ENCODE measurements around the gene TENM4. TPM values are rescaled to one million over a fixed set of nuclear protein-coding genes. Genes with fewer than 3 reads are reported as not detected.
"Not testable (repeated sequence)": the region's sequence is repeated elsewhere in the genome, so short reads cannot be mapped to it uniquely, and the experiment has no call there.

Gene TENM4
- total RNA-seq, 1 experiment from 2014 or later, result 9.9 TPM

DNA sequence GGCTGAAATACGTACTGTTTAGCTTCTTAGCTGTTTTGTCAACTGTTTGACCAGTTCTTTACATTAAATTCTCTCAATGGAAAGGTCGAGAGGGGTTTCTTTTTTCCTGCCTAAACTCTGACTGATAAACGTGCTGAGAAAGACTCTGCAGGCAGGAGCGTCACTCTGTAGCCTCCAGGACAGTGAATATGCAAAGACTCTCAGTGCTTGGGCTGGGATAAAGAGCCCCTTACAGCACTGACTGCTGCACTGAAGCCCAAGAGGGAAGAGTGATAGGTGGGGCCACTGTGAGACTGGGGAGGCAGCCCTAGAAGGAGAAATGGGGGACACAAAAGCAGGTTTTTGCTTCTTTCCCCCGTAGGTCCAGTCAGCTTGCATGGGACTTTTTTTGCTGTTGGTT lies 213.5 kb downstream of the TENM4 start:
- ChIA-PET CTCF (interaction anchor here (0.6 to 1.9 kb wide), 3 partner anchors 212 to 617 kb away, joined by 3 to 6 read pairs (median 4); no protein-coding TSS in a partner anchor), POLR2A (no interaction called here)
- Mint-ChIP-seq H3K4me1 (ENCODE audit: insufficient read depth, unreplicated experiment) (no peaks in the 10 kb centered on the region), H3K9me3 (ENCODE audit: unreplicated experiment) (peaks cover 5% of the 10 kb centered on the region), H3K36me3 (ENCODE audit: insufficient read depth, unreplicated experiment) (no peaks in the 10 kb centered on the region), H3K27ac (ENCODE audit: low read depth, unreplicated experiment) (no peak overlapping the region), H3K4me3 (ENCODE audit: unreplicated experiment) (no peak overlapping the region), H3K27me3 (ENCODE audit: insufficient read depth, unreplicated experiment) (no peaks in the 10 kb centered on the region)
- BruUV-seq (replicated peaks), result no TSS peak
- no peak for DNase-seq (ENCODE audit: unreplicated experiment)
- intact Hi-C loops (cut with micrococcal nuclease), result no loop called here
- TF ChIP-seq CTCF (IDR thresholded peaks at IDR 0.05; ENCODE audit: unreplicated experiment), result no peak

- no TSS peak for BruUV-seq (replicated peaks)
- Mint-ChIP-seq H3K9me3 (ENCODE audit: unreplicated experiment) (peaks cover 6% of the 10 kb centered on the region), H3K4me3 (ENCODE audit: unreplicated experiment) (no peak overlapping the region)
Observed at GRCh38 chr11:79226126-79226525, 214.7 kb downstream of the TENM4 start.

GRCh38 chr11:79222163-79222562 lies 218.7 kb downstream of the TENM4 start:
- intact Hi-C loops (cut with micrococcal nuclease); POLR2A ChIA-PET; H3K27ac Mint-ChIP-seq (ENCODE audit: low read depth, unreplicated experiment); H3K27me3 Mint-ChIP-seq (ENCODE audit: insufficient read depth, unreplicated experiment); H3K9me3 Mint-ChIP-seq (ENCODE audit: unreplicated experiment); H3K36me3 Mint-ChIP-seq (ENCODE audit: insufficient read depth, unreplicated experiment); BruUV-seq (replicated peaks); H3K4me3 Mint-ChIP-seq (ENCODE audit: unreplicated experiment); DNase-seq (ENCODE audit: unreplicated experiment): not testable (repeated sequence)
- CTCF ChIA-PET, result interaction anchor here (0.6 to 1.4 kb wide), 3 partner anchors 20 to 507 kb away, joined by 3 read pairs; no protein-coding TSS in a partner anchor
- peaks cover 17% of the 10 kb centered on the region for H3K4me1 Mint-ChIP-seq (ENCODE audit: insufficient read depth, unreplicated experiment)

More at GRCh38 chr11:79226126-79226525, 214.7 kb downstream of the TENM4 start:
- POLR2A ChIA-PET, result no interaction called here
- no peaks in the 10 kb centered on the region for H3K27me3 Mint-ChIP-seq (ENCODE audit: insufficient read depth, unreplicated experiment)
- DNase-seq (ENCODE audit: unreplicated experiment), result no peak
- intact Hi-C loops (cut with micrococcal nuclease), result no loop called here
- no peaks in the 10 kb centered on the region for H3K4me1 Mint-ChIP-seq (ENCODE audit: insufficient read depth, unreplicated experiment)
- no peak overlapping the region for H3K27ac Mint-ChIP-seq (ENCODE audit: low read depth, unreplicated experiment)
- TF ChIP-seq CTCF (IDR thresholded peaks at IDR 0.05; ENCODE audit: unreplicated experiment), result no peak
- CTCF ChIA-PET, result interaction anchor here (1.9 kb wide), 1 partner anchor 268 kb away, joined by 6 read pairs; no protein-coding TSS in a partner anchor
- H3K36me3 Mint-ChIP-seq (ENCODE audit: insufficient read depth, unreplicated experiment), result peaks cover 7% of the 10 kb centered on the region

- H3K36me3 Mint-ChIP-seq (ENCODE audit: insufficient read depth, unreplicated experiment), result peaks cover 7% of the 10 kb centered on the region
- no TSS peak for BruUV-seq (replicated peaks)
- no peak overlapping the region for H3K27ac Mint-ChIP-seq (ENCODE audit: low read depth, unreplicated experiment)
- intact Hi-C loops (cut with micrococcal nuclease), result no loop called here
- ChIA-PET CTCF (interaction anchor here (0.6 to 1.4 kb wide), 4 partner anchors 20 to 576 kb away, joined by 3 read pairs; no protein-coding TSS in a partner anchor), POLR2A (no interaction called here)
- H3K4me3 Mint-ChIP-seq (ENCODE audit: unreplicated experiment), result no peak overlapping the region
- DNase-seq (ENCODE audit: unreplicated experiment), result no peak
- no peaks in the 10 kb centered on the region for H3K27me3 Mint-ChIP-seq (ENCODE audit: insufficient read depth, unreplicated experiment)
- TF ChIP-seq CTCF (IDR thresholded peaks at IDR 0.05; ENCODE audit: unreplicated experiment), result no peak
- peaks cover 6% of the 10 kb centered on the region for H3K9me3 Mint-ChIP-seq (ENCODE audit: unreplicated experiment)
- peaks cover 17% of the 10 kb centered on the region for H3K4me1 Mint-ChIP-seq (ENCODE audit: insufficient read depth, unreplicated experiment)
Observed at GRCh38 chr11:79221444-79222130, 219.2 kb downstream of the TENM4 start.

Data from MCF 10A (cell line).